Nucleus accumbens (tissue), 56 donors: ENCODE measurements around the gene PPP6R2.
"Not testable (repeated sequence)": the region's sequence is repeated elsewhere in the genome, so short reads cannot be mapped to it uniquely, and the experiment has no call there.

ENCODE experiments used
- DNase-seq, 56 donors: peaks; one replicate each; lab custom pipeline; 2025; lab: John Stamatoyannopoulos, UW

PPP6R2 gene

DNA sequence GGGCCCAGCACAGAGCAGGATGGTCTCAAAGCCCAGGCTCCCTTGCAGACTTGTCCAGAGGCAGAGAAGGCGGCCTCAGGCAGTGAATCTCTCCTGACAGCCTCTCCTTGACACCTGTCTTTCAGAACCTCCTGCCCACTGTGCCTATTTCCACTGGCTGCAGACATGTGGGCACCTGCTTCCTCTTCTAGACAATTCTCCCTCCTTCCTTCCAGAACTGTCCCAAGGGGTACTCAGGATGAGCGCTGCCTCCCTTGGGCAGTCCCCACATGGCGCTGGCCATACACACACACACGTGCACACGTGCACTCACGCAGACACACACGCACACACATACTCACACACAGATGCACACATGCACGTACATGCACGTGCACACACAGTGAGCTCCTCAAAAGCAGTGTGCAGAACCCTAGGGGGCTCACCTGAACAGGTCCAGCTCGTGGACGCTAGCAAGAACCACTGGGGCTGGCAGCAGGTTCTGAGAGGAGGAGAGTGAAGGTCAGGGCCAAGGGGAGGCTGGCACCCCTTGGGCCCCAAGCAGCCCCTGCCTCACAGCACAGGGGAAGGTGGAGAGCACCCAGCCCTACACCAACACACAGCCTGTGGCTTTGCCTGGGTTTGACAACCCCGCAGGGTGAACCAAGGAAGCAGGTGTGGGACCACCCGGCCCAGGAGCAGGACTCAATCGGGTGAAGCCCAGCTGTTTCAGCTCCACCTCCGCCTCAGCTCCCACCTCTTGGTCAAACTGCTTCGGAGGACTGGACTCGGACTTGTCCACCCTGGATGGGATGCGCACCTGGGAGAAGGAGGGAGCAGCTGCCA lies 27.6 kb upstream of the PPP6R2 start:
- no peak for DNase-seq

DNA sequence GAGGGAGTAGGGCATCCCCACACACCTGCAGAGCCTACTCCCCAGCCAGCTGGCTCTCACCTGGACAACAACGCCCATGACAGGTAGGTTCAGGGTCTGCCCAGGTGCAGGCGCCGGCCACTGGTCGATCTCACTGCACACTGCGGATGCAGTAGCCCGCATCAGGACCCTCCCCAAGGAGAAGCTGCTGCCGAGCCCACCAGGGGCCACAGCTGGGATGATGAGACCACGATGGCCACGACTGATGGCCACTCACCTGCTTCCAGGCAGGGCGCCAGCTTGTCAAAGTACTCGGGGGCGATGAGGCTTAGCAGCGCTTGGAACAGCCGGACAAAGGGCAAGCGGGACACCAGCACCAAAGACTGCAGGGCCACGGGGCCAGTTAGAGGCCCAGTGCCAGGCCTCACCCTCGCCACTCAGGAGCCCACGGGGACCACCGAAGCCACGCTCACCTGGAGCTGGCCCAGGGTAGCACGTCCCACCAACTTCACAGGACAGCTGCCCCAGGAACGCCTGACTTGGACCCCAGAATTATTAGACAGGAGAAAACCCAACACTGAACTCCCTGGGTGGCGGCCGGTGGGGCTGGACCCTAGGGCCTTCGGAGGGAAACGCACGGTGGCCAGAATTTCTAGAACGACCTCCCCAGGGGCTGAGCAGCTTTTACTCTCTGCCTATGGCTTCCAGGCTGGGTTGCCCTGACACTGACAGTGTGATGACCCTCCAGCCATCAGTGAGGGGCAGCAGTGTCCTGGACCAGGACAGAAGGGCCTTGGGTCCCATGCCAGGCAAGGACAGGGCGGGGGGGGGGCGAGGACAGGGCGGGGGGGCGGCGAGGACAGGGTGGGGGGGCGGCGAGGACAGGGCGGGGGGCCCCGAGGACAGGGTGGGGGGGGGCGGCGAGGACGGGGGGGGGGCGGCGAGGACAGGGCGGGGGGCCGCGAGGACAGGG lies 26.7 kb upstream of the PPP6R2 start:
- no peak for DNase-seq

DNA sequence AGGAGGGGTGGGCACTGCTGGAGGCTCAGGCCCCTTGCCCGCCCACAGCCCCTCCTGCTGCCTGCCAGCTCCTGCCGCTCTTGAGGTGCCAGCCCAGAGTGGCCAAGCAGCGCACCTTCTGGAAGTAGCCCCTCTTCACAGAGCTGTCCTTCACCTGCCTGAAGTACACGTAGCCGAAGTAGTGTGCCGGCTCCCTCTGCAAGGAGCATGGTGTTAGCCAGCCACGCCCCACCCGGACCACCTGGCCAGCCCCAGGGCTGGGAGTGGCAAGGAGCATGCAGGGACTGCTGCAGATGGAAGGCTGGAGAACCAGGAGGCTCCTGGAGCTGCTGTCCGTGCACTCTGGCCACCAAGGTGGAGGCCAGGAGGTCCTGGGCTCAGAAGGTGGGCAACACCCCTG lies 25.9 kb upstream of the PPP6R2 start:
- DNase-seq = no peak

DNA sequence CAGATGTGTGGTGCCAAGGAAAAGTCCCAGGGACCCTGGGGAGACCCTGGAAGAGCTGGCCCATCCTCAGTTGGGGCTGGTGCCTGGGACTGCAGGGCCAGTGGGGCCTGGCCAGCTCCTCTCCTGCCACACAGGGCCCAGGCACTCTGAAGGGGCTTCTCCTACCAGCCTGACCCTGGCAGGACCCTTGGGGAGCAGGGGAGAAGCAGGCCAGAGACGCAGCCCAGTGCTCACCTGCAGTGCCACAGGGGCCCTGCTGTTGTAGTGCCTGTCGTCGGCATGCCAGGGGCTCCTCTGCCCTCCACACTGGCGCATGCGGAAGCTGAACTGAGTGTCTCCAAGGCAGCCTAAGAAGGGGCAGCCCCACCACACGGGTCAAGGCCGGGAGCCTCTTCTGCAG lies 25.5 kb upstream of the PPP6R2 start:
- no peak for DNase-seq

DNA sequence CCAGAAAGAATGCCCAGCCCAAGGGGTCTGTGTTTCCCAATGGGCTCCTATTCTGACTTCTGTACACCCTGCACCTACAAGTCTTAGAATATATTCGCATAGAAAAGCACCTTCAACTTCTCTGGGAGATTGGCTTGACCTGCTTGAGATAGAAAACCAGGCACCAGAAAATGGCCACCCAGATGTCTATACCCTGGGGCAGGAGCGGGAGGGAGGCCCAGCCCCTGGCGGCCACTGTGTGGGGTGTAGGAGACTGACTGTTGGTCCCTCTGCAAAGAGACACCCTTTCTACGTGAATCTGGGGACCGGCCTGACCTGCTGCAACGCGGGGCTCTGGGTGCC lies 24.8 kb upstream of the PPP6R2 start:
- DNase-seq = no peak

DNA sequence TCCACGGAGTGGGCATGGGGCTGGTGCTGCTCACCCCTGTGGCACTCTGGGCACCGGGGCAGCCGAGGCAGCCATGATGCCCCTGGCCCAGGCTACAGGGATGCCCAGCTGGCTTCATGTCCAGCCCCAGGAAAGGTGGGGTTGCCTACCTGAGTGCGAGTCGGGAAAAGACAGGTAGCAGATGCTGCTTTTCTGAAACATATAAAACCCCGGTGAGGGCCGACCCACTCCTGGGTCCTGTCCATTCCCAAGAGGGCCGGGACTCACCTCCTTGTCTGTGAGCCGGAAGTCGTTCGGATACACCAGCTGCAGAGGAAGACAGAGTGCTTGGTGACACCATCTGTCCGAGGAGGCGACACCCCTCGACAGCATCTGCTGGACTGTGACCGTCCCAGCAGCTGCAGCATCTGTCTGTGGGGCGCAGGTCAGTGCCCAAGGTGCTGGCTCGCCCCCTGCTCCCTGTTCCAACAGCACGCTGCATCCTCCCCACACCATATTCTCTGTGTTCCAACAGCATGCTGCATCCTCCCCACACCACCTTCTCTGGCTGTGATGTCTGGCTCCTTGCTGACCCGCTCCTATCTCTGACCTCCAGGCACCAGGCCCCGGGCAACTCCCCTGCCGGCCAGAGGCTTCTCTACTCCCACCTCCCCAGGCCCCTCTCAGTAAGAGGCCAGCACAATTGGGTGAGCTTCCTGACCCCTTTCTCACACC lies 24.3 kb upstream of the PPP6R2 start:
- no peak for DNase-seq

DNA sequence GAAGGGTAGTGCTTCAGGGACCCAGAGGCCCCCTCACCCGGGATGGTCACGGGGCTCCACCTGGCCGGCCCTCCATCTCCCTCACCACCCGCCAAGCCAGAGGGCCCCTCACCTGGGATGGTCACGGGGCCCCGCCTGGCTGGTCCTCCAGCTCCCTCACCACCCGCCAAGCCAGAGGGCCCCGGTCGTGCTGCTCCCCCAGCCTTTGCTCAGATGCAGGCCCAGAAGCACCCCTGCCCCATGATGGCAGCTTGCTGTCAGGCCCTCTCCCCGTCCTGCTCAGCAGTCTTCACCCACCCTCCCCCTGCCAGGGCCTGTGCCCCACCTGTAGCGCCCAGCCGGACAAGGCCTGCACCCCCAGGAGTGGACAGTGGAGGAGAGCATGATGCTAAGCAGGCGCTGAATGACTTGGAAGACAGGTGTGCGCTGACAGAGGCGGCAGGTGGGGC lies 23.6 kb upstream of the PPP6R2 start:
- DNase-seq = no peak

DNA sequence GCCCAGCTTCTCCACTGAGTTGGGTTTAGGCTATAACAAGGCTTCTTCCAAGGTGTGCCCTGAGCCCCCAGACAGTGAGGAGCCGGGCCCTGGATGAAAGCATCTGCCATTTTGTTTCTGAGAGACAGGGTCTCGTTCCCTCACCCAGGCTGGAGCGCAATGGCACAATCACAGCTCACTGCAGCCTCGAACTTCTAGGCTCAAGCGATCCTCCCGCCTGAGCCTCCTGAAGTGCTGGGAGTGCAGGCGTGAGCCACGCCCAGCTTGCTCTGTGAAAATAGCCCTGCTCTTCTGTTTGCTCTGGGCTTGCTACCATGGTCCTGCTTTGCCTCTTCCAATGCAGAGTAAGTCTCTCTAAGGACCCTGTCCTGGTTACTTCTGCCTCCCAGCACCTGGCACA lies 23.0 kb upstream of the PPP6R2 start:
- DNase-seq = no peak

DNA sequence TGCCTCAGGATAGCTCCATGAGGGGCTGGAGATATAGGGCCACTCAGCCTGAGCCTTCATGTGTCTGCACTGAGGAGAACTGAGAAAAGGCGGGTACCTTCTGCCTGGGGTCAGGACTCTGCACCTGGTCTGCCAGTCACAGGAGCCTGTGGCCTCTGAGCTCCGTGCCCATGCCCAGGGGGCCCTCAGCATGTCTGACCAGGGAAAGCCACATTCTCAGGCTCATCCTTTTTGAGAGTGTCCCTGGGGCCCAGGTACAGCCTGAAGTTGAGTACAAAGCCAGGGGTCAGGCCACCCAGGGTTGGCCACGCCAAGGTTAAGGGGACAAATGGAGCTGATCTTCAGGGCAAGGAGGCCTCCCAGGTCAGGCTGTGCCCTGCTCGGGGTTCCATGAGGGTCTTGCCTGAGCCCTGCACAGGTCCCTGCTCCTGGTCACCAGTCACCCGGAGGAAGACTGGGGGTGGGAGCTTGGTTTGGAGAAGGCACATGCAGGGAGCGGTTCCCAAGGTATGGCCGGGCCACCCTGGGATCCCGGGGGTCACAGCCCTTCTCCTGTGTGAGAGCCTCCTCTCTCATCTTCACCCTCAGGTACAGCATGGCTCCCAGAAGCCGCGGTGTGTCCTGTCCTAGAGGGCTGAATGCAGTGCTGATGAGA lies 22.3 kb upstream of the PPP6R2 start:
- no peak for DNase-seq

DNA sequence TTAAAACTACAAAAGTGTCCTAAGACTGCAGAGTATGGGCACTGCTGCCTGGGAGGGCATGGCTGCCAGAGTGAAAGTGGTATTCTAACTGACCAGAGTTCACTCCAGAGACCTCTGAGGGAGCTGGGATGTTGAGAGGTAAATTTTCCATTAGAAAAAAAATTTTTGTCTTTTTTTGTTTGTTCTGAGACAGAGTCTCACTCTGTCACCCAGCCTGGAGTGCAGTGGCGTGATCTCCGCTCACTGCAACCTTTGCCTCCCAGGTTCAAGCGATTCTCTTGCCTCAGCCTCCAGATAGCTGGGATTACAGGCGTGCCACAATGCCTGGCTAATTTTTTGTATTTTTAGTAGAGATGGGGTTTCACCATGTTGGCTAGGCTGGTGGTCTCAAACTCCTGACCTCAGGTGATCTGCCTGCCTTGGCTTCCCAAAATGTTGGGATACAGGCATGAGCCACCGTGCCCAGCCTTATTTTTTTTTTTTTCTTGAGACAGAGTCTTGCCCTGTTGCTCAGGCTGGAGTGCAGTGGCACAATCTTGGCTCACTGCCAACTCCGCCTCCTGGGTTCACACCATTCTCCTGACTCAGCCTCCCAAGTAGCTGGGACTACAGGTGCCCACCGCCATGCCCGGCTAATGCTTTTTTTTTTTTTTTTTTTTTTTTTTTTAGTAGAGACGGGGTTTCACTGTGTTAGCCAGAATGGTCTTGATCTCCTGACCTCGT lies 20.6 kb upstream of the PPP6R2 start:
- not testable (repeated sequence) for DNase-seq

DNA sequence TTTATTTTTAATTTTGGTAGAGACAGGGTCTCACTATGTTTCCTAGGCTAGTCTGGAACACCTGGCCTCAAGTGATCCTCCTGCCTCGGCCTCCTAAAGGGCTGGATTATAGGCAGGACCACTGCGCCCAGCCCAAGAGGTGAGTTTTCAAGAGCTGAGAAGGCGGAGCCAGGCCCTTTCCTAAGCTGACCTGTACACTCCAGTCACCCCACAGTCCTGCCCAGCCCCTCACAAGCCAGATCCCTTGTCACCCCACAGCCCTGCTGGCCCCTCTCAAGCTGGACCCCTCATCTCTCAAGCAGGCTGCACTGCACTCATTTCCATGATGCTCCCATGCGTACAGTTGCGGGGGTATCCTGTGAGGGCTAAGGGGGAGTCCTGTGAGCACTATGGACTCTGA lies 19.2 kb upstream of the PPP6R2 start:
- DNase-seq = no peak

DNA sequence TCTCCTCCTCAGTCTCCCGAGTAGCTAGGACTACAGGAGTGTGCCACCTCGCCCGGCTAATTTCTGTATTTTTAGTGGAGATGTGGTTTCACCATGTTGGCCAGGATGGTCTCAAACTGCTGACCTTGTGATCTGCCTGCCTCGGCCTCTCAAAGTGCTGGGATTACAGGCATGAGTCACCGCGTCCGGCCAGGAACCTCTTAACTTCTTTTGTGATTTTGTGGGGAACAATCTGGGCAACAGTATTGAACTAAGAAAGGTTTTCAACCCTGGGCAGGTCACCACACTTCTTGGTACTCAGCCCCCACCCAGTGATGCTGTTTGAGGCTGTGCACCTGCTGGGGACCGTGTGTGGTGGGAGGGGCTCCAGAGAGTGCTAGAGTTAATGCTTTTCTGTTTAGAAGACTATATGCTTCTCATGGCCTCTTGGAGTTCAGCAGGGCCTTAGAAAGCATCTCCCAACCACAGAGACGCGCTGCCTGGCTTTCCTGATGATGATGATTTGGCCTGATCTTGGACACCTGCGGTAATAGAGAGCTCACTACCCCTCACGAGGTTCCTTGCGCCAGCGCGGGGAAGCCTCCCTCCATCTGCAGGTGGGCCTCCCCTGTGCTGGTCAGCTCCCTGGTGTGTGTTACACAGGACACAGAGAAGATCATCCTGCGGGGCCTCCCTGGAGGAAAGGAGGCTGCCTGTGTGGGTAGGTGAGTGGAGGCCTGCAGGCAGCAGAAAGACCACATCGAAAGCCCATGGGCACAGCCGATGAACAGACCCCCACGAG lies 17.5 kb upstream of the PPP6R2 start:
- no peak for DNase-seq

DNA sequence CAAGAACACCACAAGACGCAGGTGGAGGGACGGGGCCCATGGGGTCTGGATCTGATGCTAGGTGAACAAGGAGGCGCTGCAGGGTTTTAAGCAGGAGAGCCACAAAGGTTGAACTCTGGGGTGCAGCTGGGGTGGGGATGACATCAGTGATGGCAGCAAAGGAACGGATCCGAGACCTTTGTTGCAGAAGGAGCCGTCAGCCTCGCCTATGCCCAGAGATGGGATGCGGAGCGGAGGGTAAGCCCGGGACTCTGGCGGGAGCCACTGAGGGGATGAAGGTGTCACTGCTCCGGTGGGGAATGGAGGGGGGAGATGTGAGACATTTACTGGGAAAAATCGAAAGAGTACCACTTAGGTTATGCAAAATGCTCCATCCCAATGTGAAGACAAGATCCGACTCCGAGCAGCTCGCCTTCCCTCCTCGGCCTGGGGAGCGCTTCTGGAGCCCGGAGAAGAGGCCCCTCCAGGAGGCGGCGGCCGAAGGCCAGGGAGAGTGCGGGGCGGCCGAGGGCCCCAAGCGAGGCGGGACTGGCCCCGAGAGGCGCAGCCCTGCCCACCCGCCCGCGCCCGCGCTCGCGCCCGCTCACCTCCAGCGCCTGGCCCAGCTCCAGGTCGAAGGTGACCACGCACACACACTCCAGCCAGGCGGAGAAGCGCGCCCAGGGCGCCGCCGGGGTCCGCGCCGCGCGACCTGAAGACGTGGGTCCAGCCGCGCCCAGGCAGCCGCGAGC lies 16.7 kb upstream of the PPP6R2 start:
- peak in 5 of 56 donors; percentile 25 to 77 (median 46) for DNase-seq

DNA sequence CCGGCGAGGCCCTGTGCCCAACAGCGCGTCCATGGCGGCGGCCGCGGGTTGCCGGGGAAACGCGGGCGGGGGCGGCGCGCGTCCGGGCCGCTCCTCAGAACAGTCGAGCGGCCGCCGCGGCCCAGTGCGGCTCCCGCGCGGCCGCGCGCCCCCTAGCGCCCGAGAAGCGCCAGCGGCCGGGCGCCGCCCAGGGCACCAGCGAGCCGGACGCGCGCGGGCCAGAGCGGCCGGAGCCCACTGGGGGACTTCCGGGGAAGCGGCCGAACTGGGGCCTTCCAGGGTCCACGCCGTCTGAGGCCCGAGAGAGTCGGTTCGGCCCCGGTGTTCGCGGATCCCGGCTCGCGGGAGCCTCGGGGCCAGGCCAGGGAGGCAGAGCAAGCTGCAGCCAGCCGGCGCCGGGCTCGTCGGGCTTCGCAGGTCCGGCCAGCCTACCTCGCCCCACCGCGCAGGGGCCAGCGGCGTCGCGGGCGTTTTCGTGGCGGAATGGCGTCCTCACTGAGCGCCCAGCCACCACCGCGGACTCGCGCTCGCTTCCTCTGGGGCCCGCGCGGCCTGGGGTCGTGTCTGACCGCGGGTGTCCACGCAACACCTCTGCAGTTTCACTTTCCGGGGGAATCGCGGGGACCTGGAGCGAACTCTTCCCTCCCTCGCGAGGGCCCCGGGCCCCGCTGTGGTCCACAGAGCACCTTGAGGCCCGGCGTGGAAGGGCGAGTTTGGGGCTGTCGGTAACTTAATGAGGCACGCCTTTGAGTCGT lies 16.0 kb upstream of the PPP6R2 start, which contains the start of gene DENND6B:
Gene DENND6B, minus strand, starts transcription at position 57 of the 755 bp plus-strand sequence. Its CDS starts 24 bp downstream, at position 33.
- peak in 47 of 56 donors; percentile 29 to 88 (median 68) for DNase-seq

DNA sequence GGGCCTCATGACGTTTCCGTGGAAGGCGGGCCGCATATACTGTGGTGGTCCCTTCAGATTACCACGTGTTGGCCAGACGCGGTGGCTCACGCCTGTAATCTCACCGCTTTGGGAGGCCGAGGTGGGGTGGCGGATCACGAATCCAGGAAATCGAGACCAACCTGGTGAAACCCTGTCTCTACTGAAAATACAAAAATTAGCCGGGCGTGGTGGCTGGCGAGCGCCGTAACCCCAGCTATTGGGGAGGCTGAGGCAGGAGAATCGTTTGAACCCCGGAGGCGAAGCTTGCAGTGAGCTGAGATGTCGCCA lies 15.5 kb upstream of the PPP6R2 start:
- DNase-seq = no peak

DNA sequence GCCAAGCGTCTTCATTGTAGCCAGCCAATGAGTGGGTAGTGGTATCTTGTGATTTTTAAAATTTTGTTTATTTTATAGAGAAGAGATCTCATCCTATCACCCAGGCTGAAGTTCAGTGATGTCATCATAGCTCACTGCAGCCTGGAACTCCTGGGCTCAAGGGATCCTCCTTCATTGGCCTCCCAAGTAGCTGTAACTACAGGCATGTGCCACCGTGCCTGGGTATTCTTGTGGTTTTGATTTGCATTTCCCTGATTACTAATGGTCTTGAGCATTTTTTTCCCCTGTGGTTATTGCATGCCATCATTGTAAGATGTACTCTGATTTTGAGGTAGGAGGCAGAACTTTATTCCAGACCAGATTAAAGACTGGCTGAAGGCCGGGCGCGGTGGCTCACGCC lies 13.9 kb upstream of the PPP6R2 start:
- DNase-seq = no peak

DNA sequence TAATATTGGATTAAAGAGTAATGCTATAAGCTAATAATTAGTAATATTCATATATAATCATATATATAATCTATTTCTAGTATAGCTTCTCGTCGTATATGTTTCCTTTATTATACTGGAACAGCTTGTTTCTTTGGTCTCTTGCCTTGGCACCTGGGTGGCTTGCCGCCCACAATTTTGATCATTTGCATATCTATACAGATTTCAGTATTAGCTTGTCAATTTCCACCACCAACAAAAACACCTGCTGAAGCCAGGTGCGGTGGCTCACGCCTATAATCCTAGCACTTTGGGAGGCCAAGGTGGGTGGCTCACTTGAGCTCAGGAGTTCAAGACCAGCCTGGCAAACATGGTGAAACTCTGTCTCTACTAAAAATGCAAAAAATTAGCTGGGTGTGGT lies 8.7 kb upstream of the PPP6R2 start:
- DNase-seq = not testable (repeated sequence)
